MCF 10A (cell line): ENCODE measurements around the gene PRR19. TPM values are rescaled to one million over a fixed set of nuclear protein-coding genes. Genes with fewer than 3 reads are reported as not detected.
A peak's percentile ranks its signal among the peaks of the same experiment; 100 is the strongest.
"Not testable (repeated sequence)": the region's sequence is repeated elsewhere in the genome, so short reads cannot be mapped to it uniquely, and the experiment has no call there.

ENCODE experiments used
- BruUV-seq: library from RNA; stranded (reverse); fragments of 400-500 nt; replicated peaks from 2 replicates; lab custom pipeline; 2021; lab: Mats Ljungman, UMichigan
- CTCF ChIA-PET: fragments of 300-600 bp; sonication (Branson Sonifier 250); formaldehyde crosslinking; extraction: SDS; loops from one replicate; lab custom pipeline; 2021; ENCODE audit warnings: antibody characterized with exemption, inconsistent platforms; lab: Yijun Ruan, JAX
- POLR2A ChIA-PET: fragments of 300-600, 350-650 bp; sonication (Branson Sonifier 250); formaldehyde crosslinking; extraction: SDS; loops from one replicate; lab custom pipeline; 2020; ENCODE audit warnings: antibody characterized with exemption, inconsistent platforms; lab: Yijun Ruan, JAX
- DNase-seq: peaks from one replicate; pipeline ENCODE4 v3.0.0-alpha.2; 2018; ENCODE audit not compliant: unreplicated experiment
- H3K27ac Mint-ChIP-seq: one replicate; pipeline ENCODE4 v1.8.0; 2022; ENCODE audit warnings: mild to moderate bottlenecking, low read depth, mixed read lengths; ENCODE audit not compliant: unreplicated experiment
- H3K27me3 Mint-ChIP-seq: one replicate; pipeline ENCODE4 v1.8.0; 2022; ENCODE audit warnings: mixed read lengths; ENCODE audit not compliant: insufficient read depth, unreplicated experiment
- H3K36me3 Mint-ChIP-seq: one replicate; pipeline ENCODE4 v1.8.0; 2022; ENCODE audit warnings: mild to moderate bottlenecking, moderate library complexity, mixed read lengths; ENCODE audit not compliant: insufficient read depth, unreplicated experiment
- H3K4me1 Mint-ChIP-seq: one replicate; pipeline ENCODE4 v1.8.0; 2022; ENCODE audit warnings: mixed read lengths; ENCODE audit not compliant: insufficient read depth, unreplicated experiment
- H3K4me3 Mint-ChIP-seq: one replicate; pipeline ENCODE4 v1.8.0; 2022; ENCODE audit warnings: mild to moderate bottlenecking, moderate library complexity, mixed read lengths; ENCODE audit not compliant: unreplicated experiment
- H3K9me3 Mint-ChIP-seq: one replicate; pipeline ENCODE4 v1.8.0; 2022; ENCODE audit warnings: mixed read lengths; ENCODE audit not compliant: unreplicated experiment
- intact Hi-C: fragments of 100-400 bp; cut with micrococcal nuclease; formaldehyde crosslinking; loops from 2 replicates; pipeline ENCODE4 v1.14.1; 2022
- total RNA-seq: library from RNA; stranded (reverse); gene quantifications from 2 replicates; pipeline ENCODE4 v1.2.3, GENCODE V29; 2022
- TF ChIP-seq, protein P1 (sequence below): fragments of 200-600 bp; IDR thresholded peaks from one replicate; pipeline ENCODE4 v1.8.0; 2022; ENCODE audit warnings: antibody characterized with exemption, mild to moderate bottlenecking; ENCODE audit not compliant: unreplicated experiment

Gene PRR19
- total RNA-seq, 1 experiment from 2014 or later, result 0.30 TPM

GRCh38 chr19:42254089-42254849 is 47.7 kb upstream of the PRR19 start:
- Mint-ChIP-seq H3K4me3 (peak overlapping the region; percentile 85), H3K27me3 (no peaks in the 10 kb centered on the region), H3K4me1 (peaks cover 22% of the 10 kb centered on the region), H3K9me3 (no peaks in the 10 kb centered on the region), H3K27ac (peak overlapping the region; percentile 35), H3K36me3 (no peaks in the 10 kb centered on the region)
- TF ChIP-seq, protein P1, sequence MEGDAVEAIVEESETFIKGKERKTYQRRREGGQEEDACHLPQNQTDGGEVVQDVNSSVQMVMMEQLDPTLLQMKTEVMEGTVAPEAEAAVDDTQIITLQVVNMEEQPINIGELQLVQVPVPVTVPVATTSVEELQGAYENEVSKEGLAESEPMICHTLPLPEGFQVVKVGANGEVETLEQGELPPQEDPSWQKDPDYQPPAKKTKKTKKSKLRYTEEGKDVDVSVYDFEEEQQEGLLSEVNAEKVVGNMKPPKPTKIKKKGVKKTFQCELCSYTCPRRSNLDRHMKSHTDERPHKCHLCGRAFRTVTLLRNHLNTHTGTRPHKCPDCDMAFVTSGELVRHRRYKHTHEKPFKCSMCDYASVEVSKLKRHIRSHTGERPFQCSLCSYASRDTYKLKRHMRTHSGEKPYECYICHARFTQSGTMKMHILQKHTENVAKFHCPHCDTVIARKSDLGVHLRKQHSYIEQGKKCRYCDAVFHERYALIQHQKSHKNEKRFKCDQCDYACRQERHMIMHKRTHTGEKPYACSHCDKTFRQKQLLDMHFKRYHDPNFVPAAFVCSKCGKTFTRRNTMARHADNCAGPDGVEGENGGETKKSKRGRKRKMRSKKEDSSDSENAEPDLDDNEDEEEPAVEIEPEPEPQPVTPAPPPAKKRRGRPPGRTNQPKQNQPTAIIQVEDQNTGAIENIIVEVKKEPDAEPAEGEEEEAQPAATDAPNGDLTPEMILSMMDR, result no peak
- ChIA-PET CTCF (no interaction called here), POLR2A (interaction anchor here (0.6 to 1.8 kb wide), 2 partner anchors 22 to 25 kb away, joined by 3 to 9 read pairs; no protein-coding TSS in a partner anchor)
- intact Hi-C loops, result loop anchor here (2.0 kb wide), 1 partner anchor 15 kb away; the partner anchor contains the start of gene CIC
- DNase-seq, result peak; percentile 73
- BruUV-seq, result TSS peak; percentile 72

DNA sequence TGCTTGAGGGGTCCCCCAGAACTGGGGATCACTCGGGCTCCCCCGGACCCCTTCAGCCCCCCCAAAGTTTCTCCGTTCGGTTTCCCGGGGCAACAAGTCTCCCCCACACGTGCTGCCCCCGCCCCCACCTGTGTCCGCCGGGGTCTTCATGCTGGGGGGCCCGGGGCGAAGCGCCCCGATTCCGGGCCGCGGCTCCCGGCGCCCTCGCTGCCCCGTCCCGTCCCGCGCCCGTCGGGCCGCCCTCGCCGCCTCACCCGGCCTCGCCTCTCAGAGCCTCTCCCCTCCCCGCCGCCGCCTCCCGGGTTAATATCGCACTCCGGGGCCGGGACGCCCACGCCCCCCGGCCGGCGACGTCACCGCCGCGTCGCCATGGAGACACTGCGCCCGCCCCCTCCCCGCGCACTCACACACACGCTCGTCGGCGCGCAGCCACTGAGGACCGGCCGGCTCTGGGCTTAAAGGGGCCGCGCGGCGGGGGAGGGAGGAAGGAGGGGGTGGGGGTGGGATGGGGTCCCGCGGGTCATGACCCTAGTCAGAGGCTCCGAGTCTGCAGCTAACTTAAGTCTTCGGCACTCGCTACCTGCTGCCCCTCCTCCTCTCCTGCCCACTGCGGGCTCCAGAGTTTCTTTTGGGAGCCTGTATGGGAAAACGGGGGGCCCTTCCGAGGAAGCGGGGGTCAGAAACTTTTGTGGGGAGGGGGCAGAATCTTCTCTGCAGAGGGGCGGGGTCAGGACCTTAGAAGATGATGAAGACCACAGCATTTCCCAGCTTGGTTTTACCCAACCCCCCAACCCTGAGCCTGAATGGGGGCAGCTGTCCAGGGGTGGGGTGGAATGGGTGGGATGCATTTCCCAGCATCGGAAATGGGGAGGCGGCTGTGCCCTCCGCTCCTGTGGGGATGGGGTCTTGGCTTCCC is 46.8 kb upstream of the PRR19 start, which contains the start of gene ERF:
Gene ERF (minus strand): TSS at position 279 of the 916 bp plus-strand sequence. CDS start 129 bp downstream, at position 150.
- no peaks in the 10 kb centered on the region for H3K36me3 Mint-ChIP-seq
- BruUV-seq, result no TSS peak
- ChIA-PET CTCF (interaction anchor here (0.7 to 1.9 kb wide), 3 partner anchors 16 to 40 kb away, joined by 3 to 13 read pairs (median 3); no protein-coding TSS in a partner anchor), POLR2A (interaction anchor here (1.0 to 2.0 kb wide), 6 partner anchors 8 to 47 kb away, joined by 3 to 22 read pairs (median 10); partner anchors contain the start of genes CIC, GSK3A and PAFAH1B3)
- H3K9me3 Mint-ChIP-seq, result no peaks in the 10 kb centered on the region
- H3K4me1 Mint-ChIP-seq, result peaks cover 22% of the 10 kb centered on the region
- DNase-seq, result peak; percentile 94
- peak within 1 kb of the TSS; percentile 35 for H3K27ac Mint-ChIP-seq
- TF ChIP-seq, protein P1, result no peak
- peak within 1 kb of the TSS; percentile 85 for H3K4me3 Mint-ChIP-seq
- no peaks in the 10 kb centered on the region for H3K27me3 Mint-ChIP-seq
- intact Hi-C loops, result loop anchor here (2.0 kb wide), 1 partner anchor 14 kb away; the partner anchor contains the start of gene CIC

- Mint-ChIP-seq H3K27me3 (no peaks in the 10 kb centered on the region), H3K36me3 (no peaks in the 10 kb centered on the region), H3K4me1 (peaks cover 22% of the 10 kb centered on the region), H3K9me3 (no peaks in the 10 kb centered on the region), H3K27ac (peak overlapping the region; percentile 35), H3K4me3 (peak overlapping the region; percentile 85)
- peak; percentile 60 for DNase-seq
- no TSS peak for BruUV-seq
- intact Hi-C loops, result loop anchor here (2.0 kb wide), 1 partner anchor 13 kb away; the partner anchor contains the start of gene CIC
- ChIA-PET CTCF (interaction anchor here (0.6 to 1.9 kb wide), 4 partner anchors 10 to 39 kb away, joined by 3 to 13 read pairs (median 4); no protein-coding TSS in a partner anchor), POLR2A (interaction anchor here (1.0 to 2.0 kb wide), 6 partner anchors 9 to 46 kb away, joined by 3 to 22 read pairs (median 10); partner anchors contain the start of genes CIC, GSK3A and PAFAH1B3)
- TF ChIP-seq, protein P1, result no peak
Measured at GRCh38 chr19:42255766-42256745, 45.9 kb upstream of the PRR19 start.

- CTCF ChIA-PET, result interaction anchor here (1.1 kb wide), 1 partner anchor 145 kb away, joined by 4 read pairs; no protein-coding TSS in a partner anchor
- H3K4me3 Mint-ChIP-seq, H3K4me1 Mint-ChIP-seq, intact Hi-C loops, H3K36me3 Mint-ChIP-seq, DNase-seq, H3K27ac Mint-ChIP-seq, BruUV-seq, H3K9me3 Mint-ChIP-seq, H3K27me3 Mint-ChIP-seq: not testable (repeated sequence)
- POLR2A ChIA-PET, result interaction anchor here (0.8 to 1.1 kb wide), 3 partner anchors 9 to 13 kb away, joined by 3 to 6 read pairs (median 3); no protein-coding TSS in a partner anchor
Measured at GRCh38 chr19:42257842-42258241, 44.1 kb upstream of the PRR19 start.
